ENCODE data around the gene GAA.

Gene GAA

GRCh38 chr17:80122026-80122575 is 20.7 kb downstream of the GAA start:
- no peak overlapping the region for H3K4me3 ChIP-seq (ENCODE audit: low read length)
- no peaks in the 10 kb centered on the region for H3K27me3 ChIP-seq (ENCODE audit: insufficient read depth, low read length)
- no peak overlapping the region for H3K9ac ChIP-seq (ENCODE audit: low read depth, low read length)
- WGBS = 97% methylated on average over 17 of the region's 17 CpGs
- 0 out of 2 replicates have a peak, but pooled peaks cover 6% of the 10 kb centered on the region for H3K36me3 ChIP-seq (ENCODE audit: insufficient read depth, low read length)
- H3K4me1 ChIP-seq (ENCODE audit: insufficient read depth, low read length) = peaks cover 15% of the 10 kb centered on the region
- H3K27ac ChIP-seq (ENCODE audit: low read depth, low read length) = no peak overlapping the region
- no peaks in the 10 kb centered on the region for H3K9me3 ChIP-seq (ENCODE audit: insufficient read depth, low read depth, low read length)

GRCh38 chr17:80122926-80123505 is 21.6 kb downstream of the GAA start:
- Histone ChIP-seq H3K9ac (ENCODE audit: low read depth, low read length) (no peak overlapping the region), H3K4me3 (ENCODE audit: low read length) (no peak overlapping the region), H3K27me3 (ENCODE audit: insufficient read depth, low read length) (no peaks in the 10 kb centered on the region), H3K9me3 (ENCODE audit: insufficient read depth, low read depth, low read length) (no peaks in the 10 kb centered on the region), H3K36me3 (ENCODE audit: insufficient read depth, low read length) (0 out of 2 replicates have a peak, but pooled peaks cover 6% of the 10 kb centered on the region), H3K27ac (ENCODE audit: low read depth, low read length) (no peak overlapping the region), H3K4me1 (ENCODE audit: insufficient read depth, low read length) (peaks cover 15% of the 10 kb centered on the region)
- WGBS = 85% methylated on average over 6 of the region's 6 CpGs

GRCh38 chr17:80123791-80124190 is 22.4 kb downstream of the GAA start:
- Histone ChIP-seq H3K9me3 (ENCODE audit: insufficient read depth, low read depth, low read length) (no peaks in the 10 kb centered on the region), H3K9ac (ENCODE audit: low read depth, low read length) (no peak overlapping the region), H3K4me3 (ENCODE audit: low read length) (no peak overlapping the region), H3K27ac (ENCODE audit: low read depth, low read length) (peak overlapping the region; percentile 53; the same call in 1 of the 2 replicates), H3K27me3 (ENCODE audit: insufficient read depth, low read length) (no peaks in the 10 kb centered on the region), H3K36me3 (ENCODE audit: insufficient read depth, low read length) (0 out of 2 replicates have a peak, but pooled peaks cover 1% of the 10 kb centered on the region), H3K4me1 (ENCODE audit: insufficient read depth, low read length) (peaks cover 17% of the 10 kb centered on the region)
- WGBS = 79% methylated on average over 15 of the region's 15 CpGs

DNA sequence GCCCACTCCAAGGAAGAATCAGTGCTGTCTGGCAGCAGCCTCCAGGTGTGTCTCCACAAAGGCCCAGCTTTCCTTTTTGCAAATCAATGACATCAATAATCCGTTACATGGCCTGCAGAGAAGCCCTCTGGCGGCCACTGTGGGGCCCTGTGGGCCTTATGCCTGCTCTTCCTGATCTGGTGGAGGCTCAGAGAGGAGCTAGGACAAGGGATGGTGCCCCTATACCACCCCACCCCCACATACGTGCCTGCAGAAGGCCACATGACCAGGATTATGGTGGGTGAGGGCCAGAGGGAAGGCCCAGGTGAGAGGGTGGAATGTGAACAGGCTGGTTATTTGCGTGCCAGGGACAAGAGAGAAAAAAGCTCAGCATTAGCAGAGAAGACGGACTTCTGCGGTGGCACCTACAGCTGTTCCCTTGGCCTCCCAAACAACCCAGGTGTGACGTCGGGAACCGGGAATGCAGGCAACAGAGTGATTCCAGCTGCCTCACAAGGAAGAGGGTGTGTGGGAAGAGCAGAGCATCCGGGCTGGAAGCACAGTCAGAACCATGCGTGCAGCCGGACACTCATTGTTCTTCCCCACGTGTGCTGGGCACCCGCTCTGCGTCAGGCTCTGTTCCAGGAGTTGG is 23.1 kb downstream of the GAA start:
- WGBS = 69% methylated on average over 14 of the region's 15 CpGs
- Histone ChIP-seq H3K9me3 (ENCODE audit: insufficient read depth, low read depth, low read length) (no peaks in the 10 kb centered on the region), H3K4me3 (ENCODE audit: low read length) (no peak overlapping the region), H3K27me3 (ENCODE audit: insufficient read depth, low read length) (no peaks in the 10 kb centered on the region), H3K9ac (ENCODE audit: low read depth, low read length) (no peak overlapping the region), H3K27ac (ENCODE audit: low read depth, low read length) (peak overlapping the region; percentile 27; the same call in 1 of the 2 replicates), H3K4me1 (ENCODE audit: insufficient read depth, low read length) (peaks cover 23% of the 10 kb centered on the region), H3K36me3 (ENCODE audit: insufficient read depth, low read length) (no peaks in the 10 kb centered on the region)

GRCh38 chr17:80125656-80126448 is 24.5 kb downstream of the GAA start:
- no peak overlapping the region for H3K27ac ChIP-seq (ENCODE audit: low read depth, low read length)
- H3K4me1 ChIP-seq (ENCODE audit: insufficient read depth, low read length) = peaks cover 23% of the 10 kb centered on the region
- 95% methylated on average over 14 of the region's 14 CpGs for WGBS
- H3K27me3 ChIP-seq (ENCODE audit: insufficient read depth, low read length) = no peaks in the 10 kb centered on the region
- H3K9me3 ChIP-seq (ENCODE audit: insufficient read depth, low read depth, low read length) = no peaks in the 10 kb centered on the region
- no peak overlapping the region for H3K9ac ChIP-seq (ENCODE audit: low read depth, low read length)
- no peak overlapping the region for H3K4me3 ChIP-seq (ENCODE audit: low read length)
- H3K36me3 ChIP-seq (ENCODE audit: insufficient read depth, low read length) = no peaks in the 10 kb centered on the region

- H3K27me3 ChIP-seq (ENCODE audit: insufficient read depth, low read length) = no peaks in the 10 kb centered on the region
- H3K27ac ChIP-seq (ENCODE audit: low read depth, low read length) = no peak overlapping the region
- peaks cover 23% of the 10 kb centered on the region for H3K4me1 ChIP-seq (ENCODE audit: insufficient read depth, low read length)
- 93% methylated on average over 3 of the region's 3 CpGs for WGBS
- H3K4me3 ChIP-seq (ENCODE audit: low read length) = no peak overlapping the region
- no peaks in the 10 kb centered on the region for H3K9me3 ChIP-seq (ENCODE audit: insufficient read depth, low read depth, low read length)
- no peak overlapping the region for H3K9ac ChIP-seq (ENCODE audit: low read depth, low read length)
- H3K36me3 ChIP-seq (ENCODE audit: insufficient read depth, low read length) = no peaks in the 10 kb centered on the region
These were observed 25.0 kb downstream of the GAA start for GRCh38 chr17:80126449-80126715.

- Histone ChIP-seq H3K36me3 (ENCODE audit: insufficient read depth, low read length) (peaks cover 16% of the 10 kb centered on the region), H3K27me3 (ENCODE audit: insufficient read depth, low read length) (no peaks in the 10 kb centered on the region), H3K9me3 (ENCODE audit: insufficient read depth, low read depth, low read length) (no peaks in the 10 kb centered on the region), H3K9ac (ENCODE audit: low read depth, low read length) (no peak overlapping the region), H3K4me1 (ENCODE audit: insufficient read depth, low read length) (peaks cover 18% of the 10 kb centered on the region), H3K4me3 (ENCODE audit: low read length) (no peak overlapping the region), H3K27ac (ENCODE audit: low read depth, low read length) (no peak overlapping the region)
- 53% methylated on average over 4 of the region's 4 CpGs for WGBS
These were observed 27.7 kb downstream of the GAA start for GRCh38 chr17:80129006-80129565.

- Histone ChIP-seq H3K4me3 (ENCODE audit: low read length) (no peak overlapping the region), H3K4me1 (ENCODE audit: insufficient read depth, low read length) (peaks cover 8% of the 10 kb centered on the region; the same call in 1 of the 2 replicates), H3K36me3 (ENCODE audit: insufficient read depth, low read length) (peaks cover 35% of the 10 kb centered on the region), H3K9ac (ENCODE audit: low read depth, low read length) (no peak overlapping the region), H3K27me3 (ENCODE audit: insufficient read depth, low read length) (no peaks in the 10 kb centered on the region), H3K9me3 (ENCODE audit: insufficient read depth, low read depth, low read length) (no peaks in the 10 kb centered on the region), H3K27ac (ENCODE audit: low read depth, low read length) (no peak overlapping the region)
- 98% methylated on average over 3 of the region's 3 CpGs for WGBS
These were observed 29.6 kb downstream of the GAA start for GRCh38 chr17:80130992-80131391.

GRCh38 chr17:80132906-80133625 is 31.7 kb downstream of the GAA start:
- Histone ChIP-seq H3K4me1 (ENCODE audit: insufficient read depth, low read length) (peaks cover 8% of the 10 kb centered on the region; the same call in 1 of the 2 replicates), H3K27ac (ENCODE audit: low read depth, low read length) (no peak overlapping the region), H3K9ac (ENCODE audit: low read depth, low read length) (no peak overlapping the region), H3K4me3 (ENCODE audit: low read length) (no peak overlapping the region), H3K27me3 (ENCODE audit: insufficient read depth, low read length) (no peaks in the 10 kb centered on the region), H3K36me3 (ENCODE audit: insufficient read depth, low read length) (peaks cover 56% of the 10 kb centered on the region), H3K9me3 (ENCODE audit: insufficient read depth, low read depth, low read length) (no peaks in the 10 kb centered on the region)
- WGBS = 93% methylated on average over 5 of the region's 5 CpGs

GRCh38 chr17:80133626-80133970 is 32.2 kb downstream of the GAA start:
- Histone ChIP-seq H3K4me1 (ENCODE audit: insufficient read depth, low read length) (peaks cover 8% of the 10 kb centered on the region; the same call in 1 of the 2 replicates), H3K36me3 (ENCODE audit: insufficient read depth, low read length) (peaks cover 61% of the 10 kb centered on the region), H3K27me3 (ENCODE audit: insufficient read depth, low read length) (no peaks in the 10 kb centered on the region), H3K27ac (ENCODE audit: low read depth, low read length) (no peak overlapping the region), H3K9me3 (ENCODE audit: insufficient read depth, low read depth, low read length) (no peaks in the 10 kb centered on the region), H3K4me3 (ENCODE audit: low read length) (no peak overlapping the region), H3K9ac (ENCODE audit: low read depth, low read length) (no peak overlapping the region)
- 96% methylated on average over 6 of the region's 6 CpGs for WGBS
